Nephron (organoid): ENCODE data around the gene CALM1.

Experiments
- H3K27ac Mint-ChIP-seq, 3 experiments: 2 replicates each; pipeline ENCODE4 v1.8.0; 2020; ENCODE audit warnings: mixed read lengths in 3 of 3, mild to moderate bottlenecking in 2 of 3, moderate library complexity in 1 of 3
- H3K27me3 Mint-ChIP-seq: 2 replicates; pipeline ENCODE4 v1.8.0; 2021; ENCODE audit warnings: low read depth, mild to moderate bottlenecking, moderate library complexity, mixed read lengths
- H3K36me3 Mint-ChIP-seq: 2 replicates; pipeline ENCODE4 v1.8.0; 2020; ENCODE audit warnings: low read depth, mixed read lengths
- H3K4me1 Mint-ChIP-seq: 2 replicates; pipeline ENCODE4 v1.8.0; 2020; ENCODE audit warnings: mixed read lengths
- H3K4me3 Mint-ChIP-seq, 3 experiments: 2 replicates each; pipeline ENCODE4 v1.8.0; 2020; ENCODE audit warnings: mild to moderate bottlenecking in 3 of 3, mixed read lengths in 3 of 3, moderate library complexity in 2 of 3
- H3K9me3 Mint-ChIP-seq: 2 replicates; pipeline ENCODE4 v1.8.0; 2020; ENCODE audit warnings: mixed read lengths
- CTCF ChIP-seq, 3 experiments: fragments of 200-600 bp; sonication (generic); IDR thresholded peaks; one replicate each; pipeline ENCODE4 v1.5.0; 2021; ENCODE audit warnings: antibody characterized with exemption in 3 of 3; ENCODE audit not compliant: unreplicated experiment in 3 of 3

The CALM1 gene

GRCh38 chr14:90382491-90383125 is 14.2 kb upstream of the CALM1 start:
- Mint-ChIP-seq H3K4me1 (peaks cover 22% of the 10 kb centered on the region), H3K9me3 (no peaks in the 10 kb centered on the region), H3K27me3 (peaks cover 3% of the 10 kb centered on the region), H3K27ac (no peak overlapping the region), H3K4me3 (no peak overlapping the region), H3K36me3 (no peaks in the 10 kb centered on the region)
- no peak for TF ChIP-seq CTCF (IDR thresholded peaks at IDR 0.05; ENCODE audit: unreplicated experiment in 3 of 3)

- TF ChIP-seq CTCF (IDR thresholded peaks at IDR 0.05; ENCODE audit: unreplicated experiment in 3 of 3): peak in 1 of 3 experiments; percentile 24
- Mint-ChIP-seq H3K36me3 (no peaks in the 10 kb centered on the region), H3K4me1 (peaks cover 24% of the 10 kb centered on the region), H3K27me3 (peaks cover 3% of the 10 kb centered on the region), H3K9me3 (no peaks in the 10 kb centered on the region), H3K4me3 (no peak overlapping the region), H3K27ac (no peak overlapping the region)
Observed at GRCh38 chr14:90383126-90383730, 13.6 kb upstream of the CALM1 start.

- no peaks in the 10 kb centered on the region for H3K36me3 Mint-ChIP-seq
- peaks cover 3% of the 10 kb centered on the region for H3K27me3 Mint-ChIP-seq
- H3K4me1 Mint-ChIP-seq: peaks cover 28% of the 10 kb centered on the region
- no peaks in the 10 kb centered on the region for H3K9me3 Mint-ChIP-seq
- no peak for TF ChIP-seq CTCF (IDR thresholded peaks at IDR 0.05; ENCODE audit: unreplicated experiment in 3 of 3)
- H3K4me3 Mint-ChIP-seq: no peak overlapping the region
- no peak overlapping the region for H3K27ac Mint-ChIP-seq
Observed at GRCh38 chr14:90383731-90384542, 12.9 kb upstream of the CALM1 start.

GRCh38 chr14:90384543-90384911 is 12.3 kb upstream of the CALM1 start:
- H3K27ac Mint-ChIP-seq: no peak overlapping the region
- H3K27me3 Mint-ChIP-seq: no peaks in the 10 kb centered on the region
- TF ChIP-seq CTCF (IDR thresholded peaks at IDR 0.05; ENCODE audit: unreplicated experiment in 3 of 3): no peak
- H3K4me3 Mint-ChIP-seq: no peak overlapping the region
- no peaks in the 10 kb centered on the region for H3K36me3 Mint-ChIP-seq
- H3K4me1 Mint-ChIP-seq: peaks cover 25% of the 10 kb centered on the region
- no peaks in the 10 kb centered on the region for H3K9me3 Mint-ChIP-seq

GRCh38 chr14:90386321-90386720 is 10.5 kb upstream of the CALM1 start:
- Mint-ChIP-seq H3K36me3 (no peaks in the 10 kb centered on the region), H3K27ac (no peak overlapping the region), H3K9me3 (no peaks in the 10 kb centered on the region), H3K4me3 (peak overlapping the region in 1 of 3 experiments; percentile 17), H3K27me3 (no peaks in the 10 kb centered on the region), H3K4me1 (peaks cover 16% of the 10 kb centered on the region)
- no peak for TF ChIP-seq CTCF (IDR thresholded peaks at IDR 0.05; ENCODE audit: unreplicated experiment in 3 of 3)
